ENCODE results near the gene PTGR3.

DNA sequence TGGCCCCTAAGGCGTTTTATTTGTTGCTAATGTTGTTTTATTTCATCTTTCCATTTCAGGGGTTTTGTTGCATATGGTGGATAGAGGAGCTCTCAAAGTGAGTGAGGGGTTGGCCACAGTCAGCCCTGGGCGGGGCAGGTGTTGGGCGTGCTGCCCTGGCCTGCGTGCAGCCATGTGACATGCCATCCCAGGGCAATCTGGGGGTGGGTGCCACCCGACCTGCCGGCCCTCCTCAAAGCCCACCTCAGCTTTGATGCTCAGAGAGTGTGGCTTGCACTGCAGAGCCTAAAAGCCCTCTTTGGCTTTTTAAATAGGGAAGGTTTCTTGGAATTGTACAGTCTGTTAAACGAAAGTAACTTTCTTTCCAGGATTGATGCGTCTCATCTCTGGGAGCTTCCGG lies 20.0 kb upstream of the PTGR3 start:
- TF ChIP-seq, protein P1, sequence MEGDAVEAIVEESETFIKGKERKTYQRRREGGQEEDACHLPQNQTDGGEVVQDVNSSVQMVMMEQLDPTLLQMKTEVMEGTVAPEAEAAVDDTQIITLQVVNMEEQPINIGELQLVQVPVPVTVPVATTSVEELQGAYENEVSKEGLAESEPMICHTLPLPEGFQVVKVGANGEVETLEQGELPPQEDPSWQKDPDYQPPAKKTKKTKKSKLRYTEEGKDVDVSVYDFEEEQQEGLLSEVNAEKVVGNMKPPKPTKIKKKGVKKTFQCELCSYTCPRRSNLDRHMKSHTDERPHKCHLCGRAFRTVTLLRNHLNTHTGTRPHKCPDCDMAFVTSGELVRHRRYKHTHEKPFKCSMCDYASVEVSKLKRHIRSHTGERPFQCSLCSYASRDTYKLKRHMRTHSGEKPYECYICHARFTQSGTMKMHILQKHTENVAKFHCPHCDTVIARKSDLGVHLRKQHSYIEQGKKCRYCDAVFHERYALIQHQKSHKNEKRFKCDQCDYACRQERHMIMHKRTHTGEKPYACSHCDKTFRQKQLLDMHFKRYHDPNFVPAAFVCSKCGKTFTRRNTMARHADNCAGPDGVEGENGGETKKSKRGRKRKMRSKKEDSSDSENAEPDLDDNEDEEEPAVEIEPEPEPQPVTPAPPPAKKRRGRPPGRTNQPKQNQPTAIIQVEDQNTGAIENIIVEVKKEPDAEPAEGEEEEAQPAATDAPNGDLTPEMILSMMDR (conservative IDR thresholded peaks at IDR 0.05; ENCODE audit: low read depth, low read length) = no peak
- no peak for TF ChIP-seq EZH2 (IDR thresholded peaks at IDR 0.05; ENCODE audit: low read length, unreplicated experiment)
- no peak for TF ChIP-seq EZH2phosphoT487 (IDR thresholded peaks at IDR 0.05; ENCODE audit: borderline replicate concordance, low read length)
